ENCODE results near the gene BYSL.

- no peak for TF ChIP-seq CTCF (IDR thresholded peaks at IDR 0.05; ENCODE audit: insufficient read depth, low read length, poor library complexity, severe bottlenecking)
- TF ChIP-seq EZH2phosphoT487 (conservative IDR thresholded peaks at IDR 0.05; ENCODE audit: low read length): no peak
These were observed 13.9 kb downstream of the BYSL start for GRCh38 chr6:41935193-41935574.
